HepG2 (cell line): ENCODE data around the gene SMPD1. TPM values are rescaled to one million over a fixed set of nuclear protein-coding genes. Genes with fewer than 3 reads are reported as not detected.

Source experiments
- ATF4 ChIP-seq, 2 experiments: fragments of 450-650 bp in 1 of 2; sonication (generic) in 1 of 2; formaldehyde crosslinking; IDR thresholded peaks; 2 replicates each; pipeline versions ENCODE4 v1.5.0 to v1.8.0; 2020 to 2022; ENCODE audit warnings: mild to moderate bottlenecking in 1 of 2, missing genetic modification reagents in 1 of 2
- CBX2 ChIP-seq, 2 experiments: fragments of 200-600 bp in 1 of 2; sonication (generic); formaldehyde crosslinking in 1 of 2; IDR thresholded peaks; 2 replicates each; pipeline versions ENCODE4 v1.7.0 to v1.8.1; 2018 to 2022; ENCODE audit warnings: low read depth in 2 of 2, low read length in 1 of 2, mild to moderate bottlenecking in 1 of 2, missing genetic modification reagents in 1 of 2
- DMAP1 ChIP-seq: IDR thresholded peaks from 2 replicates; pipeline ENCODE4 v1.6.1; 2016
- HMG20B ChIP-seq: conservative IDR thresholded peaks from 2 replicates; pipeline ENCODE4 v1.6.1; 2016; ENCODE audit warnings: missing genetic modification reagents, missing compliant biosample characterization
- IKZF4 ChIP-seq: sonication (generic); formaldehyde crosslinking; IDR thresholded peaks from 2 replicates; pipeline ENCODE4 v1.5.1; 2020; ENCODE audit warnings: borderline replicate concordance, mild to moderate bottlenecking, low read depth, missing genetic modification reagents; ENCODE audit errors: not compliant biosample characterization
- MATR3 ChIP-seq: sonication (generic); formaldehyde crosslinking; IDR thresholded peaks from 2 replicates; pipeline ENCODE4 v1.4.0; 2020; ENCODE audit warnings: missing genetic modification reagents
- MED1 ChIP-seq: sonication (generic); formaldehyde crosslinking; IDR thresholded peaks from 2 replicates; pipeline ENCODE4 v1.4.0; 2020; ENCODE audit warnings: missing genetic modification reagents
- MYNN ChIP-seq: sonication (generic); formaldehyde crosslinking; IDR thresholded peaks from 2 replicates; pipeline ENCODE4 v1.4.0; 2020; ENCODE audit warnings: mild to moderate bottlenecking, low read depth, missing genetic modification reagents
- NFYB ChIP-seq: sonication (generic); formaldehyde crosslinking; IDR thresholded peaks from 2 replicates; pipeline ENCODE4 v1.4.0; 2020; ENCODE audit warnings: missing genetic modification reagents
- PHF8 ChIP-seq: sonication (generic); formaldehyde crosslinking; IDR thresholded peaks from 2 replicates; pipeline ENCODE4 v1.5.0; 2020; ENCODE audit warnings: missing genetic modification reagents
- REXO4 ChIP-seq: sonication (generic); formaldehyde crosslinking; IDR thresholded peaks from 2 replicates; pipeline ENCODE4 v1.8.0; 2022; ENCODE audit warnings: missing genetic modification reagents, mild to moderate bottlenecking, borderline replicate concordance
- STAG1 ChIP-seq: sonication (generic); formaldehyde crosslinking; IDR thresholded peaks from 2 replicates; pipeline ENCODE4 v1.4.0; 2020; ENCODE audit warnings: missing genetic modification reagents
- THYN1 ChIP-seq: sonication (generic); formaldehyde crosslinking; IDR thresholded peaks from 2 replicates; pipeline ENCODE4 v1.8.1; 2023; ENCODE audit warnings: low read depth, mild to moderate bottlenecking, moderate library complexity, missing genetic modification reagents, borderline replicate concordance
- U2AF2 ChIP-seq: fragments of 200-400 bp; formaldehyde crosslinking; IDR thresholded peaks from 2 replicates; pipeline ENCODE4 v1.6.1; 2017; ENCODE audit warnings: low read depth, mild to moderate bottlenecking, low read length
- ZFX ChIP-seq: sonication (generic); formaldehyde crosslinking; IDR thresholded peaks from 2 replicates; pipeline ENCODE4 v1.4.0; 2020; ENCODE audit warnings: mild to moderate bottlenecking, low read depth, missing genetic modification reagents, moderate library complexity
- ZFY ChIP-seq: sonication (generic); formaldehyde crosslinking; IDR thresholded peaks from 2 replicates; pipeline ENCODE4 v1.4.0; 2020; ENCODE audit warnings: missing genetic modification reagents
- ZNF124 ChIP-seq: sonication (generic); formaldehyde crosslinking; IDR thresholded peaks from 2 replicates; pipeline ENCODE4 v1.4.0; 2020; ENCODE audit warnings: missing genetic modification reagents
- ZNF24 ChIP-seq: fragments of 450-650 bp; IDR thresholded peaks from 2 replicates; pipeline ENCODE4 v1.6.1; 2017; ENCODE audit warnings: antibody characterized with exemption, mild to moderate bottlenecking
- ZNF326 ChIP-seq: sonication (generic); formaldehyde crosslinking; IDR thresholded peaks from 2 replicates; pipeline ENCODE4 v1.4.0; 2020; ENCODE audit warnings: missing genetic modification reagents, borderline replicate concordance
- ZNF564 ChIP-seq: sonication (generic); formaldehyde crosslinking; IDR thresholded peaks from 2 replicates; pipeline ENCODE4 v1.8.1; 2023; ENCODE audit warnings: mild to moderate bottlenecking, missing genetic modification reagents
- ZNF724P ChIP-seq: sonication (generic); formaldehyde crosslinking; IDR thresholded peaks from 2 replicates; pipeline ENCODE4 v1.8.0; 2022; ENCODE audit warnings: missing genetic modification reagents, borderline replicate concordance
- ZNF83 ChIP-seq: sonication (generic); formaldehyde crosslinking; IDR thresholded peaks from 2 replicates; pipeline ENCODE4 v1.4.0; 2020; ENCODE audit warnings: missing genetic modification reagents, mild to moderate bottlenecking, borderline replicate concordance
- polyA plus RNA-seq, 8 experiments: library from polyadenylated mRNA; depleted of rRNA in 3 of 8; stranded (reverse) in 7 of 8; unstranded in 1 of 8; fragments of >200 nt; fragmentation: Illumina TruSeq in 4 of 8; extraction: Trizol in 4 of 8; gene quantifications; 2 replicates each; pipeline versions ENCODE4 v1.2.1 to v1.2.3, GENCODE V29; 2011 to 2016; ENCODE audit warnings: low read depth in 4 of 8, missing spikeins in 1 of 8, mixed read lengths in 1 of 8; ENCODE audit not compliant: insufficient read depth in 1 of 8
- total RNA-seq, 5 experiments: library from RNA; depleted of rRNA; stranded (reverse); fragments of >200 nt; fragmentation: Illumina TruSeq; extraction: Trizol; gene quantifications; 2 replicates each; pipeline ENCODE4 v1.2.3, GENCODE V29; 2016; ENCODE audit warnings: low read depth in 1 of 5
- TF ChIP-seq, protein P1 (sequence below): sonication (generic); formaldehyde crosslinking; IDR thresholded peaks from 2 replicates; pipeline ENCODE4 v1.4.0; 2020; ENCODE audit warnings: missing genetic modification reagents, borderline replicate concordance
- TF ChIP-seq, protein P2 (sequence below): sonication (generic); formaldehyde crosslinking; IDR thresholded peaks from 2 replicates; pipeline ENCODE4 v1.4.0; 2020; ENCODE audit warnings: mild to moderate bottlenecking, missing genetic modification reagents, borderline replicate concordance

The SMPD1 gene
- total and polyA plus RNA-seq, 2 of the 13 experiments (the other 11 are each of a cell fraction or from before 2014, with no cell fraction given): 6.3 to 8.4 TPM

DNA sequence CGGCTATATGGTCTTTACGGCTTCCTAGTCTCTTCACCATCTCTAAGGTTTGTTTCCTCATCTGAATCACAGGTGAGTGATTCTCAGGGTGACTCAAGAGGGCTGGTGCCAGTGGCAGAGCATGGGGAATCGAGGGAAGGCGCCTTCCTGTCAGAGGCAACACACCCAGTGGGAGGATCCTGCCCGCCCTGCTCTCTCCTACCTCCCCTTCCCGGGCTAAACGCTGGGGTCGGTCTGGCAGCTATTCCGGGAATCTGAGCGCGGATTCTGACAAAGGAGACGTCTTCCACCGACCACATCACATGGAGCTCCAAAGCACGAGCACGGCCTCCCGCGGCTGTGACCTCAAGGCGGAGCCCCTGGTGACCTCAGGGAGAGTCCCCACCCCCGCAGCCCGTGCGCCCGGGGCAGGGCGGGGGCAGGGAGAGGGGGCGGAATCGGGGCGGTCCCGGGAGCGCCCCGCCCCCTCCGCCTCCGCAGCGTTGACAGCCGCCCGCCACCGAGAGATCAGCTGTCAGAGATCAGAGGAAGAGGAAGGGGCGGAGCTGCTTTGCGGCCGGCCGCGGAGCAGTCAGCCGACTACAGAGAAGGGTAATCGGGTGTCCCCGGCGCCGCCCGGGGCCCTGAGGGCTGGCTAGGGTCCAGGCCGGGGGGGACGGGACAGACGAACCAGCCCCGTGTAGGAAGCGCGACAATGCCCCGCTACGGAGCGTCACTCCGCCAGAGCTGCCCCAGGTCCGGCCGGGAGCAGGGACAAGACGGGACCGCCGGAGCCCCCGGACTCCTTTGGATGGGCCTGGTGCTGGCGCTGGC lies at the start of gene SMPD1 (continued):
- TF ChIP-seq, protein P1, sequence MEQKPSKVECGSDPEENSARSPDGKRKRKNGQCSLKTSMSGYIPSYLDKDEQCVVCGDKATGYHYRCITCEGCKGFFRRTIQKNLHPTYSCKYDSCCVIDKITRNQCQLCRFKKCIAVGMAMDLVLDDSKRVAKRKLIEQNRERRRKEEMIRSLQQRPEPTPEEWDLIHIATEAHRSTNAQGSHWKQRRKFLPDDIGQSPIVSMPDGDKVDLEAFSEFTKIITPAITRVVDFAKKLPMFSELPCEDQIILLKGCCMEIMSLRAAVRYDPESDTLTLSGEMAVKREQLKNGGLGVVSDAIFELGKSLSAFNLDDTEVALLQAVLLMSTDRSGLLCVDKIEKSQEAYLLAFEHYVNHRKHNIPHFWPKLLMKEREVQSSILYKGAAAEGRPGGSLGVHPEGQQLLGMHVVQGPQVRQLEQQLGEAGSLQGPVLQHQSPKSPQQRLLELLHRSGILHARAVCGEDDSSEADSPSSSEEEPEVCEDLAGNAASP: 0 out of 2 replicates have a peak, but pooled peaks have one; percentile 28
- no peak for TF ChIP-seq CBX2 (IDR thresholded peaks at IDR 0.05; ENCODE audit: low read depth, low read length)
- TF ChIP-seq CBX2 (CRISPR knock-in tag; IDR thresholded peaks at IDR 0.05; ENCODE audit: low read depth): no peak
- no peak for TF ChIP-seq HMG20B (CRISPR knock-in tag)
- no peak for TF ChIP-seq MYNN (CRISPR knock-in tag)
- TF ChIP-seq ZNF83 (CRISPR knock-in tag): no peak
- TF ChIP-seq ZNF724P (CRISPR knock-in tag): no peak
- no peak for TF ChIP-seq THYN1 (CRISPR knock-in tag)
- no peak for TF ChIP-seq ZNF24
- no peak for TF ChIP-seq ZNF124 (CRISPR knock-in tag)
- no peak for TF ChIP-seq MATR3 (CRISPR knock-in tag)
- no peak for TF ChIP-seq REXO4 (CRISPR knock-in tag)
- TF ChIP-seq, protein P2, sequence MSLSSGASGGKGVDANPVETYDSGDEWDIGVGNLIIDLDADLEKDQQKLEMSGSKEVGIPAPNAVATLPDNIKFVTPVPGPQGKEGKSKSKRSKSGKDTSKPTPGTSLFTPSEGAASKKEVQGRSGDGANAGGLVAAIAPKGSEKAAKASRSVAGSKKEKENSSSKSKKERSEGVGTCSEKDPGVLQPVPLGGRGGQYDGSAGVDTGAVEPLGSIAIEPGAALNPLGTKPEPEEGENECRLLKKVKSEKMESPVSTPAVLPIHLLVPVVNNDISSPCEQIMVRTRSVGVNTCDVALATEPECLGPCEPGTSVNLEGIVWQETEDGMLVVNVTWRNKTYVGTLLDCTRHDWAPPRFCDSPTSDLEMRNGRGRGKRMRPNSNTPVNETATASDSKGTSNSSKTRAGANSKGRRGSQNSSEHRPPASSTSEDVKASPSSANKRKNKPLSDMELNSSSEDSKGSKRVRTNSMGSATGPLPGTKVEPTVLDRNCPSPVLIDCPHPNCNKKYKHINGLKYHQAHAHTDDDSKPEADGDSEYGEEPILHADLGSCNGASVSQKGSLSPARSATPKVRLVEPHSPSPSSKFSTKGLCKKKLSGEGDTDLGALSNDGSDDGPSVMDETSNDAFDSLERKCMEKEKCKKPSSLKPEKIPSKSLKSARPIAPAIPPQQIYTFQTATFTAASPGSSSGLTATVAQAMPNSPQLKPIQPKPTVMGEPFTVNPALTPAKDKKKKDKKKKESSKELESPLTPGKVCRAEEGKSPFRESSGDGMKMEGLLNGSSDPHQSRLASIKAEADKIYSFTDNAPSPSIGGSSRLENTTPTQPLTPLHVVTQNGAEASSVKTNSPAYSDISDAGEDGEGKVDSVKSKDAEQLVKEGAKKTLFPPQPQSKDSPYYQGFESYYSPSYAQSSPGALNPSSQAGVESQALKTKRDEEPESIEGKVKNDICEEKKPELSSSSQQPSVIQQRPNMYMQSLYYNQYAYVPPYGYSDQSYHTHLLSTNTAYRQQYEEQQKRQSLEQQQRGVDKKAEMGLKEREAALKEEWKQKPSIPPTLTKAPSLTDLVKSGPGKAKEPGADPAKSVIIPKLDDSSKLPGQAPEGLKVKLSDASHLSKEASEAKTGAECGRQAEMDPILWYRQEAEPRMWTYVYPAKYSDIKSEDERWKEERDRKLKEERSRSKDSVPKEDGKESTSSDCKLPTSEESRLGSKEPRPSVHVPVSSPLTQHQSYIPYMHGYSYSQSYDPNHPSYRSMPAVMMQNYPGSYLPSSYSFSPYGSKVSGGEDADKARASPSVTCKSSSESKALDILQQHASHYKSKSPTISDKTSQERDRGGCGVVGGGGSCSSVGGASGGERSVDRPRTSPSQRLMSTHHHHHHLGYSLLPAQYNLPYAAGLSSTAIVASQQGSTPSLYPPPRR (CRISPR knock-in tag): peak; percentile 65
- TF ChIP-seq ZFY: peak; percentile 71
- no peak for TF ChIP-seq ZNF326 (CRISPR knock-in tag)
- peak; percentile 76 for TF ChIP-seq PHF8 (CRISPR knock-in tag)
- no peak for TF ChIP-seq ATF4 (CRISPR knock-in tag; IDR thresholded peaks at IDR 0.05)
- no peak for TF ChIP-seq NFYB (CRISPR knock-in tag)
- TF ChIP-seq STAG1 (CRISPR knock-in tag): no peak
- no peak for TF ChIP-seq U2AF2
- TF ChIP-seq ZFX (CRISPR knock-in tag): peak; percentile 69
- TF ChIP-seq MED1 (CRISPR knock-in tag): no peak
- no peak for TF ChIP-seq IKZF4 (CRISPR knock-in tag)
- peak; percentile 51; the same call in 1 of the 2 replicates for TF ChIP-seq DMAP1 (CRISPR knock-in tag)
- TF ChIP-seq ZNF564: no peak
